ENCODE measurements around the gene SLAMF6. TPM values are rescaled to one million over a fixed set of nuclear protein-coding genes. Genes with fewer than 3 reads are reported as not detected.
"Not testable (repeated sequence)": the region's sequence is repeated elsewhere in the genome, so short reads cannot be mapped to it uniquely, and the experiment has no call there.

The SLAMF6 gene
- 0.31 TPM for polyA plus RNA-seq (ENCODE audit: insufficient read length)

- DNase-seq: no peak
These were observed at the start of gene SLAMF6 for GRCh38 chr1:160522622-160523345. TSS of gene SLAMF6 (minus strand) at chr1:160523255. CDS start at chr1:160523192, 63 bp downstream.

GRCh38 chr1:160570840-160571239, 47.8 kb upstream of the SLAMF6 start:
- DNase-seq: no peak

- DNase-seq: no peak
These were observed 46.8 kb upstream of the SLAMF6 start for GRCh38 chr1:160569806-160570205.

GRCh38 chr1:160567858-160568682, 45.0 kb upstream of the SLAMF6 start:
- no peak for DNase-seq

- DNase-seq: no peak
These were observed 44.3 kb upstream of the SLAMF6 start for GRCh38 chr1:160567341-160567740.

- DNase-seq: peak; percentile 14
These were observed 42.5 kb upstream of the SLAMF6 start for GRCh38 chr1:160565564-160565963.

- DNase-seq: not testable (repeated sequence)
These were observed 40.2 kb upstream of the SLAMF6 start for GRCh38 chr1:160563230-160563629.

GRCh38 chr1:160562745-160563144, 39.7 kb upstream of the SLAMF6 start:
- DNase-seq: not testable (repeated sequence)

GRCh38 chr1:160560806-160561205, 37.8 kb upstream of the SLAMF6 start:
- DNase-seq: no peak

GRCh38 chr1:160560045-160560705, 37.1 kb upstream of the SLAMF6 start:
- DNase-seq: no peak

- DNase-seq: not testable (repeated sequence)
These were observed 36.4 kb upstream of the SLAMF6 start for GRCh38 chr1:160559437-160559836.

GRCh38 chr1:160558660-160559380, 35.8 kb upstream of the SLAMF6 start:
- DNase-seq: no peak

- no peak for DNase-seq
These were observed 30.7 kb upstream of the SLAMF6 start for GRCh38 chr1:160553778-160554177.

GRCh38 chr1:160552425-160552824, 29.4 kb upstream of the SLAMF6 start:
- DNase-seq: no peak

GRCh38 chr1:160550572-160551034, 27.5 kb upstream of the SLAMF6 start:
- DNase-seq: no peak

GRCh38 chr1:160549665-160550006, 26.6 kb upstream of the SLAMF6 start:
- no peak for DNase-seq

- DNase-seq: no peak
These were observed 26.1 kb upstream of the SLAMF6 start for GRCh38 chr1:160548960-160549664.

- no peak for DNase-seq
These were observed 25.1 kb upstream of the SLAMF6 start for GRCh38 chr1:160548183-160548582.

- DNase-seq: no peak
These were observed 24.4 kb upstream of the SLAMF6 start for GRCh38 chr1:160547422-160547821.

- no peak for DNase-seq
These were observed 23.9 kb upstream of the SLAMF6 start for GRCh38 chr1:160546942-160547341.

GRCh38 chr1:160544647-160545046, 21.6 kb upstream of the SLAMF6 start:
- DNase-seq: no peak
